ENCODE data around the gene PPP2R2C. TPM values are rescaled to one million over a fixed set of nuclear protein-coding genes. Genes with fewer than 3 reads are reported as not detected.

Gene PPP2R2C
- total RNA-seq, 6 experiments from 2014 or later, result 0.12 to 0.27 TPM; not detected in 4

DNA sequence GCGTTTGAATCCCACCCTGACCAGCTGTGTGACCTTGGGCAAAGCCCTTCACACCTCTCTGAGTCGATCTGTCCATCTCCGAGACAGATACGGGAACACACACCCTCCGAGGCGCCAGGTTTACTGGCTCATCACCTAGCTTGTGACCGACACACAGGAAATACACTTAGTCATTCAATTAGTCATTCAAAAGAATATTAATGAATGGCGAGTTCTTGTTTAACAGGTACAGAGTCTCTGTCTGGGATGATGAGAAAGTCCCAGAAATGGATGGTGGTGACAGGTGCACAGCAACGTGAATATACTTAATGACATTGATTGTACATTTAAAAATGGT is 80.6 kb downstream of the PPP2R2C start:
- no peak overlapping the region for H3K27ac ChIP-seq
- intact Hi-C loops (cut with DNase I), result no loop called here
- no peak for DNase-seq
- H3K36me3 ChIP-seq, result no peaks in the 10 kb centered on the region
- H3K4me1 ChIP-seq, result no peaks in the 10 kb centered on the region
- no peak for ATAC-seq
- H3K27me3 ChIP-seq, result no peaks in the 10 kb centered on the region
- WGBS (ENCODE audit: insufficient coverage, low coverage, low lambda C conversion rate, missing lambda C conversion rate), result 72% methylated on average over 5 of the region's 9 CpGs
- TF ChIP-seq, protein P1, sequence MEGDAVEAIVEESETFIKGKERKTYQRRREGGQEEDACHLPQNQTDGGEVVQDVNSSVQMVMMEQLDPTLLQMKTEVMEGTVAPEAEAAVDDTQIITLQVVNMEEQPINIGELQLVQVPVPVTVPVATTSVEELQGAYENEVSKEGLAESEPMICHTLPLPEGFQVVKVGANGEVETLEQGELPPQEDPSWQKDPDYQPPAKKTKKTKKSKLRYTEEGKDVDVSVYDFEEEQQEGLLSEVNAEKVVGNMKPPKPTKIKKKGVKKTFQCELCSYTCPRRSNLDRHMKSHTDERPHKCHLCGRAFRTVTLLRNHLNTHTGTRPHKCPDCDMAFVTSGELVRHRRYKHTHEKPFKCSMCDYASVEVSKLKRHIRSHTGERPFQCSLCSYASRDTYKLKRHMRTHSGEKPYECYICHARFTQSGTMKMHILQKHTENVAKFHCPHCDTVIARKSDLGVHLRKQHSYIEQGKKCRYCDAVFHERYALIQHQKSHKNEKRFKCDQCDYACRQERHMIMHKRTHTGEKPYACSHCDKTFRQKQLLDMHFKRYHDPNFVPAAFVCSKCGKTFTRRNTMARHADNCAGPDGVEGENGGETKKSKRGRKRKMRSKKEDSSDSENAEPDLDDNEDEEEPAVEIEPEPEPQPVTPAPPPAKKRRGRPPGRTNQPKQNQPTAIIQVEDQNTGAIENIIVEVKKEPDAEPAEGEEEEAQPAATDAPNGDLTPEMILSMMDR (IDR thresholded peaks at IDR 0.05), result no peak
- no peak for TF ChIP-seq POLR2A (IDR thresholded peaks at IDR 0.05)
- H3K9me3 ChIP-seq, result no peaks in the 10 kb centered on the region
- H3K4me3 ChIP-seq, result no peak overlapping the region

DNA sequence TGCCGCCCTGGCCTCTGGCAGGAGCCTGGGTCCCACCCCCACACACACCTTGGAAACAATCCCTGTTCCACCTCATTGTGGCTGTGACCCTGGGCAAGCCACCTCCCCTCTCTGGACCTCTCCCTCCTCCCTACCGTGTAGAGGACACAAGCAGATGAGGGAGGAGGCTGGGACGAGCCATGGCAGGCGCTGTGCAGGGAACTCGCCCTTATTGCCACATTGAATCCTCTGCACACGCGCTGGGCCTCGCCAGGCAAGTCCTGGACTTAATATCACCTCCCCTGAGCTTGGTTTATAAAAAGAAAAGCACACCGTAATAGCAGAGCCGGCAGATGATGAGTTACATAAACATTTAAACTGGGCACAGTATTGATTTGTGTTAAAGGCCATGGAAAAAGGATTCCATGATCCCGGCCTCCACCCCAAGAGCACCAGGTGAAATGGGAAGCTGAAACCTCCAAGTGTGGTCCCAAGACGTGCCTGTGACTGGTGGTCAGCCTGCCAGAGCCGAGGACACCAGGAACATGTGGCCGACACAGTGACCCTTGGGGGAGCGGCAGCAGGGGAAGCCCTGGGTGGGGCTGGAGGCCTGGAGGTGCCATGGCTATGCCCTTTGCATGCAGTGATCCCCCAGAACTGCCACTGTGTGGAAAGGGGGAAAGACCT is 81.1 kb downstream of the PPP2R2C start:
- TF ChIP-seq POLR2A (IDR thresholded peaks at IDR 0.05), result no peak
- TF ChIP-seq, protein P1 (IDR thresholded peaks at IDR 0.05), result no peak
- no peaks in the 10 kb centered on the region for H3K9me3 ChIP-seq
- WGBS (ENCODE audit: insufficient coverage, low coverage, low lambda C conversion rate, missing lambda C conversion rate), result 41% methylated on average over 6 of the region's 15 CpGs
- H3K4me1 ChIP-seq, result no peaks in the 10 kb centered on the region
- ATAC-seq (peak in 2 of 4 donors; percentile 7 to 62), DNase-seq (no peak)
- no peak overlapping the region for H3K27ac ChIP-seq
- H3K4me3 ChIP-seq, result no peak overlapping the region
- H3K27me3 ChIP-seq, result no peaks in the 10 kb centered on the region
- intact Hi-C loops (cut with DNase I), result no loop called here
- no peaks in the 10 kb centered on the region for H3K36me3 ChIP-seq

DNA sequence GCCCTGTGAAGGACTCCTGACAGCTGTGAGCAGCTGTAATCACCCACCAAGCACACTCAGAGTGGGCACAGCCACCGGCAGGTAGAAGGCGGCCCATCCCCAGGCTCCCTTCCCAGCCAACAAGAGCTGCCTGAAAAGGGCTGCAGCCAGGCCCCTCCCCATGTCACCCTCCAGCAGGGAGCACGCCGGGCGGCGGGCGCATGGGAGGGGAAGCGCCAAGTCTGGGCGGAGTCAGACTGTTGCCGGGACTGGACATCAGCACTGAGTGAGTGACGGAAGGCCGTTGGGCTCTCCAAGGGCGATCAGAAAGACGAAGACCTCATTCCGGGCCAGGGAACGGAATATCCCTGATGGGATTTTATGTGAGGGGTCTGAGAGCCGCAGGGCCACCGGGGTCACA is 82.1 kb downstream of the PPP2R2C start:
- 20% methylated on average over 3 of the region's 18 CpGs for WGBS (ENCODE audit: insufficient coverage, low coverage, low lambda C conversion rate, missing lambda C conversion rate)
- TF ChIP-seq, protein P1 (IDR thresholded peaks at IDR 0.05), result no peak
- no peak for TF ChIP-seq POLR2A (IDR thresholded peaks at IDR 0.05)
- no peak overlapping the region for H3K4me3 ChIP-seq
- H3K27ac ChIP-seq, result no peak overlapping the region
- intact Hi-C loops (cut with DNase I), result no loop called here
- H3K36me3 ChIP-seq, result no peaks in the 10 kb centered on the region
- no peak for DNase-seq
- ATAC-seq, result peak; percentile 14 to 64 (median 30)
- H3K27me3 ChIP-seq, result no peaks in the 10 kb centered on the region
- no peaks in the 10 kb centered on the region for H3K9me3 ChIP-seq
- H3K4me1 ChIP-seq, result no peaks in the 10 kb centered on the region

DNA sequence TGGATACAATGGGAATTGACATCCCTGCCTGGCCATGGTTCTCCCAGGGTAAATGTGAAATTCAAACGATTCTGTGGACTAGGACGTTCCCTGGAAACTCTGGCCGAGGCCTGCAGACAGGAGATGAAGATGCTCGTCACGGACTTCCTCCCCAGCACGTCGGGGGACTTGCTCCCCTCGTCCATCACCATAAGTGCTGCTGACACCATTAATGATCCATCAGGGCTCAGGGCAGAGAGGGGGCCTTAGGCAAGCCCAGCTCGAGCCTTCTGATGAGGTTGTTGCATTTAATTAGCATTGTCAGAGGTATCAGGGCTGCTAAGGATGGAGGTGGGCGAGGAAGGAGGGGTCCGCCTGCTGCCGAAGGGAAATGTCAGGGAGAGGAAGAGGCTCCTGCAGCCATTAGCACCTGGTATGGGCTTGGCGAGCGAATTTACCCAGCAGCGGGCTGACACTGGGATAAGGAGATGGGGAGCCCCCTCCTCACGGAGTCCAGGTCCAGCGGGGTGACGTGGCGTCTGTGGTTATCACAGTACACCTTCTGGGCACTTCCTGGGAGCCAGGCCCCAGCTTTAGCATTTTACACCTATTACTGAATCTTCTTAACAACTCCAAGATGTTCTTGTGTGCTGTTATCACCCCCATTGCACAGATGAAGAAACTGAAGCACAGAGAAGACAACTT is 83.1 kb downstream of the PPP2R2C start:
- no peak for ATAC-seq
- Histone ChIP-seq H3K36me3 (no peaks in the 10 kb centered on the region), H3K27ac (no peak overlapping the region), H3K9me3 (no peaks in the 10 kb centered on the region), H3K27me3 (no peaks in the 10 kb centered on the region), H3K4me3 (no peak overlapping the region), H3K4me1 (no peaks in the 10 kb centered on the region)
- WGBS (ENCODE audit: insufficient coverage, low coverage, low lambda C conversion rate, missing lambda C conversion rate), result 40% methylated on average over 9 of the region's 19 CpGs
- no peak for TF ChIP-seq POLR2A (IDR thresholded peaks at IDR 0.05)
- TF ChIP-seq, protein P1 (IDR thresholded peaks at IDR 0.05), result no peak
- intact Hi-C loops (cut with DNase I), result no loop called here
- no peak for DNase-seq

Data from right lobe of liver (tissue), 6 donors.